ENCODE data around the gene FBLN1. TPM values are rescaled to one million over a fixed set of nuclear protein-coding genes. Genes with fewer than 3 reads are reported as not detected.

Gene FBLN1
- total and polyA plus RNA-seq, 2 of the 8 experiments (the other 6 are each of a cell fraction or from before 2014, with no cell fraction given), result 159 to 168 TPM

DNA sequence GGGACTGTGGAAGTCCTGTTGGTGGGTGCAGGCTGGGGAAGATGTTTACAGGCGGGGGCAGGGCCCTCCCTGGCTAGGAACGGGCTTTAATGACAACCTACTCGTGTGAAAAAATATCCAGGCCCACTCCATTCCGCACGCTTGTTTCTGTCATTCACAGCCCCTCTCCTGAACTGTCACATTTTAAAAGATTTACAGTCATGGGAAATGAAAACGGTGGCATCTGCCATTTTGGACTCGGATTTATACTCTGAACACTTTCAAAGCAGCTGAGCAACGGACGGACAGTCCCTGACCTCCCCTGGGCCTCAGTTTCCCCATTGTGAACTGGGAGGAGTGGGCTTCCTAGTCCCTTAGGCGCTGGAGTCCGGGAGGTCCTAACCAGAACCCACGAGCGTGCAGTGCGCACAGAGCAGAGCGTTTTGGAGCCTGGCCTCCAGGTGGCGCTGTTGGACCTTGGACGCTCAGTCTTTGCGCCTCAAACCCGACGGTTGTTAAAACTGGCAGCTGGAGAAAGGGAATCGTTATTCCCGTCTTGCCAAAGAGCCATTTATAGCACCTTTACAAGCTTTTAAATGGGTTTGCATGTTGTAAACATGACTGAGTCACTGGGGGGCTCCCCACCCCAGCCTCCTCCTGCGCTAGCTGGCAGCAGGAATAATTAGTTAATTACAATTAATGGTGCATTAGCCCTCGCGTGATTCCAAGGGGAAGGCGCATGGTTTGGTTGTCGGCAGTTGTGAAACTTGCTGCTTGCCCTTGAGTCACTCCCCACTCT, 75.3 kb downstream of the FBLN1 start (continued):
- TF ChIP-seq, protein P1, sequence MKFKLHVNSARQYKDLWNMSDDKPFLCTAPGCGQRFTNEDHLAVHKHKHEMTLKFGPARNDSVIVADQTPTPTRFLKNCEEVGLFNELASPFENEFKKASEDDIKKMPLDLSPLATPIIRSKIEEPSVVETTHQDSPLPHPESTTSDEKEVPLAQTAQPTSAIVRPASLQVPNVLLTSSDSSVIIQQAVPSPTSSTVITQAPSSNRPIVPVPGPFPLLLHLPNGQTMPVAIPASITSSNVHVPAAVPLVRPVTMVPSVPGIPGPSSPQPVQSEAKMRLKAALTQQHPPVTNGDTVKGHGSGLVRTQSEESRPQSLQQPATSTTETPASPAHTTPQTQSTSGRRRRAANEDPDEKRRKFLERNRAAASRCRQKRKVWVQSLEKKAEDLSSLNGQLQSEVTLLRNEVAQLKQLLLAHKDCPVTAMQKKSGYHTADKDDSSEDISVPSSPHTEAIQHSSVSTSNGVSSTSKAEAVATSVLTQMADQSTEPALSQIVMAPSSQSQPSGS (IDR thresholded peaks at IDR 0.05; ENCODE audit: low read length), result no peak
- TF ChIP-seq CBX5 (IDR thresholded peaks at IDR 0.05; ENCODE audit: low read depth, low read length) (no peak), CHD1 (IDR thresholded peaks at IDR 0.05; ENCODE audit: low read depth, low read length) (no peak), RNF2 (IDR thresholded peaks at IDR 0.05; ENCODE audit: borderline replicate concordance, low read depth, low read length, missing control alignments, poor library complexity, severe bottlenecking) (no peak), SUZ12 (IDR thresholded peaks at IDR 0.05; ENCODE audit: low read length) (no peak), PHF8 (conservative IDR thresholded peaks at IDR 0.05; ENCODE audit: low read depth, low read length) (no peak), JUND (IDR thresholded peaks at IDR 0.05; ENCODE audit: low read length) (no peak), SIRT6 (IDR thresholded peaks at IDR 0.05; ENCODE audit: low read length) (no peak), BACH1 (IDR thresholded peaks at IDR 0.05; ENCODE audit: low read length) (no peak), EGR1 (IDR thresholded peaks at IDR 0.05; ENCODE audit: borderline replicate concordance, low read depth, low read length) (no peak), GABPA (IDR thresholded peaks at IDR 0.05; ENCODE audit: borderline replicate concordance, insufficient read depth, low read length) (peak; percentile 59; the same call in 1 of the 2 replicates), FOSL1 (IDR thresholded peaks at IDR 0.05; ENCODE audit: insufficient read depth, low read depth, low read length) (no peak), CREB1 (IDR thresholded peaks at IDR 0.05) (no peak), SIN3A (conservative IDR thresholded peaks at IDR 0.05 in 1 of 2, IDR thresholded peaks at IDR 0.05 in 1 of 2; ENCODE audit: low read depth in 1 of 2, low read length in 2 of 2) (0 out of 4 replicates have a peak, but pooled peaks of 1 of the 2 experiments have one; percentile 28), TAF7 (optimal IDR thresholded peaks at IDR 0.05; ENCODE audit: borderline replicate concordance, low read depth, low read length) (no peak), POU5F1 (IDR thresholded peaks at IDR 0.05; ENCODE audit: low read depth, low read length) (no peak), EZH2 (IDR thresholded peaks at IDR 0.05; ENCODE audit: low read depth, low read length, severe bottlenecking) (no peak)
- TF ChIP-seq, protein P2, sequence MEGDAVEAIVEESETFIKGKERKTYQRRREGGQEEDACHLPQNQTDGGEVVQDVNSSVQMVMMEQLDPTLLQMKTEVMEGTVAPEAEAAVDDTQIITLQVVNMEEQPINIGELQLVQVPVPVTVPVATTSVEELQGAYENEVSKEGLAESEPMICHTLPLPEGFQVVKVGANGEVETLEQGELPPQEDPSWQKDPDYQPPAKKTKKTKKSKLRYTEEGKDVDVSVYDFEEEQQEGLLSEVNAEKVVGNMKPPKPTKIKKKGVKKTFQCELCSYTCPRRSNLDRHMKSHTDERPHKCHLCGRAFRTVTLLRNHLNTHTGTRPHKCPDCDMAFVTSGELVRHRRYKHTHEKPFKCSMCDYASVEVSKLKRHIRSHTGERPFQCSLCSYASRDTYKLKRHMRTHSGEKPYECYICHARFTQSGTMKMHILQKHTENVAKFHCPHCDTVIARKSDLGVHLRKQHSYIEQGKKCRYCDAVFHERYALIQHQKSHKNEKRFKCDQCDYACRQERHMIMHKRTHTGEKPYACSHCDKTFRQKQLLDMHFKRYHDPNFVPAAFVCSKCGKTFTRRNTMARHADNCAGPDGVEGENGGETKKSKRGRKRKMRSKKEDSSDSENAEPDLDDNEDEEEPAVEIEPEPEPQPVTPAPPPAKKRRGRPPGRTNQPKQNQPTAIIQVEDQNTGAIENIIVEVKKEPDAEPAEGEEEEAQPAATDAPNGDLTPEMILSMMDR (IDR thresholded peaks at IDR 0.05; ENCODE audit: control extremely low read depth in 1 of 3, insufficient read depth in 1 of 3, low read depth in 1 of 3, low read length in 3 of 3), result peak; percentile 90 to 95 (median 94)
- TF ChIP-seq, protein P3, sequence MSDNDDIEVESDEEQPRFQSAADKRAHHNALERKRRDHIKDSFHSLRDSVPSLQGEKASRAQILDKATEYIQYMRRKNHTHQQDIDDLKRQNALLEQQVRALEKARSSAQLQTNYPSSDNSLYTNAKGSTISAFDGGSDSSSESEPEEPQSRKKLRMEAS (IDR thresholded peaks at IDR 0.05), result 0 out of 2 replicates have a peak, but pooled peaks have one; percentile 11

Data from H1 (cell line).